Measurements from ENCODE around the gene SUMO1.

Gene SUMO1

DNA sequence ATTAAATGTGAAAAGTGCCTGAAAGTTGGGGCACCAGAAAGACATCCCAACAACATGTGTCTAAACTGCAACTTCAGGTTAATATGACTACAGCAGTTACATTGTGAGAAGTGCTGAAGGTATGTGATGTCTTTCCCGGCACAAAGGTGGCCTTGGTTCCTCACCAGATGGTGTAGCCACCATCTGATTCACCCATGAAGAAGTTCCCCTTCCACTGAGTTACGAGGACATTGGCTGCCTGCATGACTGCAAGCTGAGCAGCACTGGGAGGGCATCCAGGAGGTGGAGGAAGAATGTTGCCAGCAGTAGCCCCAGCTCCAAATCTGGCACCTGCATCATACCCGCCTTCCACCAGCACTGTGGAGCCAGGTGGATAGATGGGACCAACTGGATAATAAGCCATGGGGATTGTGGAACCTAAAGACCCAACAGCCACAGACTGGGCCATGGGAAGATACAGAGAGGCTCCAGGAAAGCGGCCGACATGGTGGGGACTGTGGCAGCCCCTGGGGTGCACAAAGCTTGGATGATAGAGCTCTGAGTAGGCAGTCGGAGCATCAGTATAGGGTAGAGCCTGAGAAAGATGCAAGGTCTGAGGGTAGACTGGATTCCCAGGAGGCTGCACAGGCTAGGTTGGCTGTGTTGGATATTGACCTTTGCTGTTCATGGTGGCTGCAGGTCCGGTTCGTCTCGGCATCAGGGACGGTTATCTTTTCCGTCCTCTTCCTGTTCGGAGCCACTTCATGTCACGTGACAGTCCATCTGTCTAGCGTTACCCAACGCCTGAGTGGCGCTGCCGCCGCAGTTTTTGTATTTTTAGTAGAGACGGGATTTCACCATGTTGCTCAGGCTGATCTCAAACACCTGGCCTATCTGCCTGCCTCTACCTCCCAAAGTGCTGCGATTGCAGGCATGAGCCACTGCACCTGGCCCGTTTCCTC is 36.9 kb downstream of the SUMO1 start:
- in situ Hi-C loops (cut with MboI; ENCODE audit: low sequenced_read_pairs), result no loop called here

DNA sequence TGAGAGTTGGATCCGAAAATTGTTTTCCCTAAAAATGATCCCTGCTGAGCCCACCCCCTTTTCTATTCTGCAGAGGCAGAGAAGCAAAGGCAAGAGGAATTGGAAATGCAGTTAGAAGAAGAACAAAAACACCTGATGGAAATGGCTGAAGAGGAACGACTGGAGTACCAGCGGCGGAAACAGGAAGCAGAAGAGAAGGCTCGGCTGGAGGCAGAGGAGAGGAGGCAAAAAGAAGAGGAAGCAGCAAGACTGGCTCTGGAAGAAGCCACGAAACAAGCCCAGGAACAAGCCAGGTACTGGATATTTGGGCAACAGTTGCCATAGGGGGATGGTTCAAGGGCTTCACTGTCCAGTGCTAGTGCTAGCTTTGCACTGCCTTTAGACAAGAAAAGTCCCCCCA is 41.7 kb downstream of the SUMO1 start:
- in situ Hi-C loops (cut with MboI; ENCODE audit: low sequenced_read_pairs), result loop anchor here (25.0 kb wide), 1 partner anchor 409 kb away; the partner anchor contains the start of gene ALS2

DNA sequence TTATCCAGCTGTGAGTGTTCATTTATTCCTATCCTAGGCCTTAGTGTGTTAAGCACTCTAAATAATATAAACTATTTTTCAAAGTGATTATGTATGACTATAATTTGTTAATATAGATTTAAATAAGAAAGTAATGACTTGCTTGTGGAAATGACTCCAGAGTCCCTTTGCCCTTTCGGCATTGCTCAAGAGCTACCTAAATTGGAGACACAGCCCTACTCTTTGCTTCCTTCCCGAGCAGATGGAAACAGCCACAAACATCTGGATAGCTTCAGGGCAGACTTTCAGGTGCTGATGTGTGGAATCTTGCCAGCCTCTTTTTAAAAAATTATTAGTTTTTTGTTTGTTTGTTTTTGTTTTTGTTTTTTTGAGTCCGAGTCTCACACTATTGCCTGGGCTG is 44.0 kb downstream of the SUMO1 start:
- in situ Hi-C loops (cut with MboI; ENCODE audit: low sequenced_read_pairs), result loop anchor here (25.0 kb wide), 1 partner anchor 407 kb away; the partner anchor contains the start of gene ALS2

DNA sequence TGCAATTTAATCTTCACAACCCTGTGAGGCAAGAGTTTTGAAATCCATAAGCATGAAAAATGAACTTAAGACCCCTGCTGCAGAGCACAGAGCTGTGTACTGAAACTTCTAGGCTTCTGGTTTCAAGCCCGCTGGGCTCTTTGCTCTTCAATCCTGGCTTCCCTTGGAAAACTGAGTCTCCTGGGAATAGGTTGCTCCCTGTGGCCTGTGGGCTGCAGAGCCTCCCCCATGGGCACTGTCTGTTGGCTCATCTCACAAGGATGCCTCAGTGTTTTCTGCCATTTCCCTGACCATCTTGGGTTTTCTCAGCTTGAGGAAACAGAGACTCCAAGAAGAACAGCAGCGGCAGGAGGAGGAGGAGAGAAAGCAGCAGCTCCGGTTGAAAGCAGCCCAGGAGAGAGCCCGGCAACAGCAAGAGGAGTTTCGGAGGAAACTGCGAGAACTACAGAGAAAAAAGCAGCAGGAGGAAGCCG is 44.5 kb downstream of the SUMO1 start:
- in situ Hi-C loops (cut with MboI; ENCODE audit: low sequenced_read_pairs), result loop anchor here (25.0 kb wide), 1 partner anchor 407 kb away; the partner anchor contains the start of gene ALS2

DNA sequence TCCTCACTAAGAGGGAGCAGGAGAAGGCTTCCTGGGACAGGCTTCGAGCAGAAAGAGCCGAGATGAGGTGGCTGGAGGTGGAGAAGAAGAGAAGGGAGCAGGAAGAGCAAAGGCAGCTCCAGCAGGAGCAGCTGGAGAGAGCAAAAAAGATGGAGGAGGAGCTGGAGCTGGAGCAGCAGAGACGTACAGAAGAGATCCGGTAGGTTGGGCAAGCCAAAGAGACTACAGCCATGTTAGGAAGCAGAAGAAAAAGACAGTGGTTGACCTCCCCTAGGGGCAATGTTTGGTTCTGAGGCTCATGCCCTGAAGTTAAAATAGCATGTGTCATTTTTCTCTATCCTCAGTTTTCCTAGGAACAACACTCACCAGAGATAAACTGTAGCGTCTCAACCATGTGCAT is 45.1 kb downstream of the SUMO1 start:
- in situ Hi-C loops (cut with MboI; ENCODE audit: low sequenced_read_pairs), result loop anchor here (25.0 kb wide), 1 partner anchor 406 kb away; the partner anchor contains the start of gene ALS2

DNA sequence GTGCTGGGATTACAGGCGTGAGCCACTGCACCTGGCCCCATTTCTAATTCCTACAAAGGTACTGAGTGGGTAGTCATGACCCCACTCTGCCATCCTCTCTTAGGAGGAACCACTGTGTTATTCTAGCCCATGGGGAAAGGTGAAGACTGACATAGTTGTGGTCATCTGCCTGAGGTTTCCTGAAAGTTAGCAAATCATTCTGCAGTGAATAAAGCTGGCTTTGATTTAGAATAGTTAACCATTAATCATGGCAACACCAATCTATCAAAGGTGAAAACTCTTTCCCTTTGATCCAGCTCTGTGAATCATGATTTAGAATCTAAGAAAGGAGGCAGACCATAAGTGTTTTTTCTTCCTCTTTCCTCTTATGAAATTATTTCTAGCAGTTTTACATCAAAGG is 50.8 kb downstream of the SUMO1 start:
- in situ Hi-C loops (cut with MboI; ENCODE audit: low sequenced_read_pairs), result loop anchor here (25.0 kb wide), 1 partner anchor 400 kb away; the partner anchor contains the start of gene ALS2

DNA sequence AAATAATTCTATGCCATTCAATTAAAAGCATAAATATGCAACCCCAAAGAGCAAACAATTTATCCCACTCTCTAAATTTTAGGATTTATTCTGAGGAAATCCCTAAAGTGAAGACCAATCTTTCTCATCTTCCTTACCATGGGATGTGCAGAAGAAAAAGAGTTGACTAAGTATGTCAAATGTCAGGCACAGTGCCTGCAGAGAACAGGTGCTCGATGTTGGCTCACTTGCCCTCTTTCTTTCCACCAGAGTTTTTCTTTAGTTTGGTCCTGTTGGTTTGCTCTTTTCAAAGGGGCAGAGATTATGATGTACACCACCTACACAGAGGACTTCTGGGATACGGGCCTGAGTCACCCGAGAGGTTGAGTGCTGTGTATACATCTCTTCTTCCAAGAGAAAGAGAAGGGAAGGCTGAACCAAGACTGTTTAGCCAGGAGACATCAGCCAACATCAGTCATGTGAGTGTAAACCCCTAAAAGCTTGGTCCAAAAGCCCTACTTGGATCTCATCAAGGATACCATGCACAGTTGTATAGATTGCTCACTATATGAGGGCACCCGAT is 51.7 kb downstream of the SUMO1 start:
- in situ Hi-C loops (cut with MboI; ENCODE audit: low sequenced_read_pairs), result loop anchor here (25.0 kb wide), 1 partner anchor 399 kb away; the partner anchor contains the start of gene ALS2

DNA sequence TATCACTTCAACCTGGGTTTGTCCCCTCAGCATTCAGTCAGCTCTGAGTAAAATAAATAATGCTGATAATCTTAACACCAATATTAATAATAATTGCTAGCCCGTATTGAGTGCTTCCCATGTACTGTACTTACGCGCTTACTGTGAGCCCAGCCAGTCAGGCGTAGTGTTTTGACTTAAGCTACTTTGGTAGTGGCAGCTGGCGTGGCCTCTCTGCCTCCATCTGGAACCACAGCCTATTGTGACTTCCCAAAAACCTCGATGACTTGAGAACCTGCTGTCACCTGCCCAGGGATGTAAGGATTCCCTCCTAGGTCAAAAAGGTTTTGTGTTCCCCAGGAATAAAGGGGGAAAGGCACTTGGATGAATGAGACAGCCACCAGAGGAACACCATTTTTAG is 53.2 kb downstream of the SUMO1 start:
- in situ Hi-C loops (cut with MboI; ENCODE audit: low sequenced_read_pairs), result loop anchor here (25.0 kb wide), 1 partner anchor 398 kb away; the partner anchor contains the start of gene ALS2

DNA sequence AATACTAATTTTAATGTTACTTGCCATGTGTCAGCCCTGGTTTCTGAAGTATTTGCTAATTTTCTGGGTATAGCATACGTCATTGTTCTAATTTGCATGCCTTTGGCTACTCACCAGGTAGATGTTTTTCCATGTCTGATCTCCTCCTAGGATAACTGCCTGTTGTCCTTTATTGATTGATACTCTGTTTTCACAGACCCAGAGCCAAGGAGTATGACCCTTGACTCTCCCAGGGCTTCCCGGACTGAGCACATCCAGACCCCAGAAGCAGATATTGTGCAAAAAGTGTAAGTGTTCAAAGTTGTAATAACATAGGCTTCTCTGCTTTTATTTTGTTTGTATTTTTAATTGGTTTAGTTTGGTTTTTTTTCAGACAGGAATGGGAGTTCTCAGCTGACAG is 53.8 kb downstream of the SUMO1 start:
- in situ Hi-C loops (cut with MboI; ENCODE audit: low sequenced_read_pairs), result loop anchor here (25.0 kb wide), 1 partner anchor 397 kb away; the partner anchor contains the start of gene ALS2

DNA sequence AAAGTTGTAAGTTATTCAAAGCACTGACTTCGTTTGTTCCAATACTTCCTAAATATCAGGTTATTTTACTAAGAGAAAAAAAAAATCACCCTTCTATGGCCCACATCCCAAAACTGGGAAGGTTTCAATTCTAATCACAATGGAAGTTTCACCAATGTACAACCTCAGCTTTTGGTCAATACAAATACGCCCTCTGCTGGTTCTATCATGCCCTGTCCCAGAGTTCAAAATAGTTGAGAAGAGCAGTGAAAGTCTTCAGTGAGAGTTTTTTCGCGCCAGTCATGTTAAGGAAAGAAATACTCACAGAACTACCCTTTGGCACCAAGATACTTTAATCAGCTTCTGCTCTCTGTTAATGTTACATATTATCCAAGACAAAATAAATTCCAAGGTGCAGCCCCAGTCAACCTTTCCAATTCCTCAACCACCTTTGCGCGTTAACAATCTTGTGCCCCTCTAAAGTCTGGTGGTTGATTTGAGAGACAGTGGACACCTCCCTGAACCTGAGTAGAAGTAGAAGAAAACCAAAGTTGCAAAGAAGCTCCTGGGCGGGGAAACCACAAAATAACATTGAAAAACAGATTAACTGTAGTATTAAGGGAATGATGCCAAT is 59.9 kb downstream of the SUMO1 start:
- in situ Hi-C loops (cut with MboI; ENCODE audit: low sequenced_read_pairs), result loop anchor here (10.0 to 25.0 kb wide), 2 partner anchors 324 to 391 kb away; partner anchors contain the start of gene ALS2

DNA sequence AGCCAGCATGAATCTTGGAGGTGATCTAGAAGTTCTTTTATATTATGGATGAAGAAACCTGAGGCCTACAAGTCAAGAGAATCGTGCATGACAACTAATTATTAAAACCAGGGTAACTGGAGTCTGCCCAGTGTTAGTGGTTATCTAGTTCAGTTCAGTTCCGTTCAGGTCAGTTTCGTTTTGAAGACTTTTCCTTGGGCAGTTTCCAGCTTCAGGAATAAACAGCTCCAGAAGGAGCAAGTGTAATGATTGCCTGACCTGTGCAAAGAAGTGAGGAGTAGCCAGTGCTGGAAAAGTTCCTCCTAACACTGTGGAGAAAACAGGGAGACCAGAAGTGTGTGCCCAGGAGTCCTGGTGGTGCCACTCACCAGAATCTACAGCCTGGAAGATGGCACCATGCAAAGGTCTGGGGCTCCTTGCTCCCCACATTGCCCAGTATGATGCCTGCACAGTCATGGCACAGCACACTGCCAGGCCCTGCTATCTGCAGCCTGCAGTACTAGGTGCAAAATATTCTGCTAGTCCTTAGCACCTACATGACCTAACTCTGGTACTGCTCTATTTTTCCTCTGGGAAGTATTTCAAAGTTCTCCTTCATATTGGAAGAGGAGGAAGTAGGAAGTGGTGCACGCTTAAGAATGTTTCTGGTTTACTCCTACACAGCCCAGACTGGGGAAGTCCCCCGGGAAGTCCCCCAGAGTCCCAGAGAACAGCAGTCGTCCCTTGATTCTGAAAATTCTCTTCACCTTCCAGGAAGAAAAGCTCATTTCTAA is 65.8 kb downstream of the SUMO1 start:
- in situ Hi-C loops (cut with MboI; ENCODE audit: low sequenced_read_pairs), result loop anchor here (10.0 kb wide), 1 partner anchor 318 kb away; no protein-coding TSS in a partner anchor

DNA sequence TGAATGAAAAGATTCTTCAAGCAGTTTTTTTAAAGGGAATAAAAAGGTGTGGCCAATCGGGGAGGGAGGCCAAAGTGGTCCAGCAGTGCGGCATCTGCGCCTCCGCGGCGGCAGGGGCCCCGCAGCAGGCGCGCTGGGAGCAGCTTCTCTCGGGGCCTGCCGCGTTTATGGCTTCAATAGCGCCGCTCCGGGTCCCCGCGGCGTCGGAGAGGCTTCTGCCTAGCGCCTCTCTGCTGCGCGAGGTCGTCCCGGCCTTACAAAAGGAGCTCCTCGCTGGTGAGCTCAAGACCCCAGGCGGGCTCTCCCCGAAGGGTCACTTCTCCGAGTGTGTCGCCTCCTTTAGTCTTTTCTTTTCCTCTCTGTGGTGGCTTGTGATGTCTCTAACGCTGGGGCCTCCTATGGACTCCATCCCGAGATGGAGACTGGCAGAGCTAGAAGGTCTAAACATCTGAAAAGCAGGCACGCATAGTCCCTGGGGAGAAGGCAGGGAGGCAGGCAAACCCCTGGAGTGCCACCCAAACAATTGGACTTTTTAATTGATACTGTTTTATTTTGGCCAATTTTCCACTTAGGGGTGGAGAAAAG is 67.1 kb downstream of the SUMO1 start:
- in situ Hi-C loops (cut with MboI; ENCODE audit: low sequenced_read_pairs), result loop anchor here (10.0 kb wide), 1 partner anchor 317 kb away; no protein-coding TSS in a partner anchor

DNA sequence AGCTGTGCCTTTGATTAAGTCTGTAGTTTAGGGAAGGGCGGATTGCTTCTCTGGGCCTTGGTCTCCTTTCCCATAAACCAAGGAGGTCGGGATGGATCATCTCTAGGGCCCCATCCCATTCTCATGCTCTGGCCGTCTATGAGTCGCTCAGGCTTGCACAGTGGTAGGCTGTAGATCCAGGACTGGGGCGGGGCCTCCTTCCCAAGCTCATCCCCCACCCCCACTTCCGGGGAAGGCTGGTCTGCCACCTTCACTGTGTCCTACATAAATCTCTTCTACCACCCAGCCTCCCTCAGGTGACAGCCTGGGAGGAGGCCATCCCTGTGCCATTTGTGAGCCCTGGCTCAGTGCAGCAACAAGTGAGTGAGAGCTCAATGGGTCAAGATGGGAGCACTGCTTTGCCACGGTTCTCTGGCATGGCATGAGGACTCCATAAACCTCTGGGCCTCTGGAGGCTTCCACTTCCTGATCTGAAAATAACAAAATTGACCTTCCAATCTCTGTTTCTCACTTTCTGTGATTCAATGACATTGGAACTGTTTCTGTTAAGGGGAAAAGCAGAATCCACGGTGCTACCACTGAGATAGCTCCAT is 68.5 kb downstream of the SUMO1 start:
- in situ Hi-C loops (cut with MboI; ENCODE audit: low sequenced_read_pairs), result loop anchor here (10.0 kb wide), 1 partner anchor 315 kb away; no protein-coding TSS in a partner anchor

DNA sequence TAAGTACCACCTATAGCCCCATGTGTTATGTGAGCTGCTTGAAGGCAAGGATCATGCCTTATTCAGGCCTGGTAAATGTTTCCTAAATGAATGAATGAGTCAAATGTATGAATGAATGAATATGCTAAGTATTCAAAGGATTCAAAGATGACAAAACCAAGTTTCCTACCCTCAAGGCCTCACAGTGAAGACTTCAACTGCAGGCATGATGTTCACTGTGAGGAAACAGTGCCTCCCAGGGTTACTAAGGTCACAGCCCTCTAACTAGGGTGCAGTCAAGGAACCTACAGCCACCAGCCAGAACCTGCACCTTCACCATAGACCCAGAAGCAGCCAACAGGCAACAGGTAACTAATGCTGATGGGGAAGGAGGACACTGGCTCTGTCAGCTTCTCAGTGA is 69.3 kb downstream of the SUMO1 start:
- in situ Hi-C loops (cut with MboI; ENCODE audit: low sequenced_read_pairs), result no loop called here

DNA sequence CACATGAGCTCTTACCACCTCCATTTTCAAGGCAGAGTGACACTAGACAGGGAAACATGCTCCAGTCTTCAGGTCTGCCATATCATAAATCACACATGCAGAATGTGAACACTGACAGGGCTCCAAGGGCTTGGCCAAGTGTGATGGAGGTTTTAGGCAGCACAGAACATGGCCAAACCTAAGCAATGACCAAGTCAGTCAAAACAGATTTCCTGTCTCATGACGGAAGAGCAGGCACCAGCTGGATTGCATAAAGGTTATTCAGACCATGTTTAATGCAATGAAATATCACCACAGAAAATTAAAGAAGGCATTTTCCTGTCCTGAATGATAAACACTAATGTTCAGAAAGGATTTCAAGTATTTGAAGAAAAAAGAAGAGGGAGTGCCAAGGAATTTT is 72.5 kb downstream of the SUMO1 start:
- in situ Hi-C loops (cut with MboI; ENCODE audit: low sequenced_read_pairs), result no loop called here

DNA sequence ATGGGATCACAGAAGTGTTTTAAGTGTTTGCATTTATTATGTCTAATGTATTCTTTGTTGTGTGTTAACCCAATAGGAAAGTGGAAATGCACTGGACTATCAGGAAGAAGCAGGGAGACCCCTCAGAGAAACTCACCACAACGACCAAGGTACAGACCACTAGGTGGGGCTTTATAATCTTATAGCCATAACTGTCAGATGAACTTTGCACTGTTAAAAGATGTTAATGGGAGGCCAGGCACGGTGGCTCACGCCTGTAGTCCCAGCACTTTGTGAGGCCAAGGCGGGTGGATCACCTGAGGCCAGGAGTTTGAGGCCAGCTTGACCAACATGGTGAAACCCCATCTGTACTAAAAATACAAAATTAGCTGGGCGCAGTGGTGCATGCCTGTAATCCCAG is 73.2 kb downstream of the SUMO1 start:
- in situ Hi-C loops (cut with MboI; ENCODE audit: low sequenced_read_pairs), result no loop called here

DNA sequence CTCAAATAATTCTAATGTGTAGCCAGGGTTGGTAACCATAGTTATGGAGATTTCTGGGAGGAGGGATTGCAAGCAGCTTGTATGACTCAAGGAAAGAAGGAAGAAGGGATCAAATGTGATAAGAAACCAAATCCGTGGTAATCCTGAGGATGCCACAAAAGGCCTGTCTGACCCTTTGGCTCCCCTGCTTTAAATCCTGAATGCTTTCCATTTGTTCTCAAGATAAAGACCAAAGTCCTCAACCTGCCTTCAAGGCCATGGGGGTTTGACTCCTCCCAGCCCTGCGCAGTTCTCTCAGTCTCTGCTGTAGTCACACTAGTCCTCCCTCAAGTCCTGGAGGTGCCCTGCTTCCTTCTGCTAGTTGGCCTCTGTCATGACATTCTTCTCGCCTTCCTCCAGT is 74.0 kb downstream of the SUMO1 start:
- in situ Hi-C loops (cut with MboI; ENCODE audit: low sequenced_read_pairs), result loop anchor here (5.0 kb wide), 1 partner anchor 72 kb away; no protein-coding TSS in a partner anchor

DNA sequence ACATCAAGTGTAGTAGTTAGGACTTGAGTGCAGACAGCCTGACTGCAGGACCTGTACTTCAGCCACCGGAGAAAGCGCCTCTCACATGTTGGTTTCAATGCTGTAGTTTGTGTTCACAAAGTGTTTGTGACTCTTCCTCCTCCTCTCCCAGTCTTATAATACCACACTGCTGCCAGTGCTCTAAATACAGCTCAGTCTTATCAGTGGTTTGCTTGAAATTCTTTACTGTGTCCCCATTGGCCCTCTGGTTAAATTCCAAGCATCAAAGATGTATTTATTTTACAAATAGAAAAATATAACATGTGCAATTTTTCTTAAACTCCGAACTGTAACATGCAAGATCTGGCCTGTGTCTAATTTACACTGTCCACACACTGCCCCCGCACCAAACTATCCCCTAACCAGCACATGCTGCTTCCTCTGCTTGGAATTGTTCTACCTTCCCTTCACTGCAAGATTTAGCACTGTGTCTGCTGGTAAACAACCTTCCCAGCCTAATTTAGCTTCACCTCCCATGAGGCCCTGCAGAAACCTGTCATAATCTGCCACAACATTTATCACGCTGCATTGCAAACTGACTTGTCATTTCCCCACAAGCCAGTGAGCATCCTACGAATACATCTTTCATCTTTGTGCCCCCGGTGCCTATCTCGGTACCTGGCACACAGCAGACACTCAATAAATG is 77.1 kb downstream of the SUMO1 start:
- in situ Hi-C loops (cut with MboI; ENCODE audit: low sequenced_read_pairs), result loop anchor here (5.0 kb wide), 1 partner anchor 69 kb away; no protein-coding TSS in a partner anchor

DNA sequence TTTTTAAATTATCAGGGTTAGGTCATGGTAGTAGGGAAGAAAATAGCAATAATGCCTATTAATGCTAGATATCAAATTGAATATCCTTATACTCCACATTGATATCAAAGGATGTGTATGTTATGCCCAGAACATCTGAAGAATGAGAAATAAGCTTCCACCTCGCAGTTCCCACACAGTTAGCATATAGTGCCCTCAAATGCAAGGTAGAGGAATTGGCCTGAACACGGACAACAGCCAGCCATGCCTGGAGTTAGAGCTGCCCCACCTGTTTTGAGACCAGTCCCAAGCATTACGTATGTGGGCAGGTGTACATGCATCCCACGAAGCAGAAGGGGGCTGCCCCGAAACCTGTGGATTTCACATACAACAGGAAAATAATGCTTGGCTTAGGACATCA is 79.6 kb downstream of the SUMO1 start:
- in situ Hi-C loops (cut with MboI; ENCODE audit: low sequenced_read_pairs), result no loop called here

Measured in HL-60/S4 treated with phorbol 12-myristate 13-acetate at 8.2 ng/mL for 4 days and 3 days (cell line).